Germinal center (tissue), 1 donor: ENCODE measurements around the gene NKX6-2.
"Not testable (repeated sequence)": the region's sequence is repeated elsewhere in the genome, so short reads cannot be mapped to it uniquely, and the experiment has no call there.

Experiments
- DNase-seq: peaks from one replicate; pipeline ENCODE4 v3.0.0; 2012; ENCODE audit warnings: mixed read lengths, low spot score

NKX6-2 gene

GRCh38 chr10:132812520-132812919, 26.6 kb upstream of the NKX6-2 start:
- no peak for DNase-seq

- DNase-seq = no peak
These were observed 26.0 kb upstream of the NKX6-2 start for GRCh38 chr10:132811891-132812481.

- DNase-seq = no peak
These were observed 25.1 kb upstream of the NKX6-2 start for GRCh38 chr10:132810807-132811700.

- DNase-seq = no peak
These were observed 24.3 kb upstream of the NKX6-2 start for GRCh38 chr10:132810141-132810806.

- DNase-seq = no peak
These were observed 23.5 kb upstream of the NKX6-2 start for GRCh38 chr10:132809232-132810140.

- DNase-seq = no peak
These were observed 22.7 kb upstream of the NKX6-2 start for GRCh38 chr10:132808383-132809231.

- DNase-seq = no peak
These were observed 21.7 kb upstream of the NKX6-2 start for GRCh38 chr10:132807621-132808049.

- DNase-seq = no peak
These were observed 20.6 kb upstream of the NKX6-2 start for GRCh38 chr10:132806561-132807003.

- no peak for DNase-seq
These were observed 20.2 kb upstream of the NKX6-2 start for GRCh38 chr10:132806110-132806509.

GRCh38 chr10:132805599-132805998, 19.7 kb upstream of the NKX6-2 start:
- DNase-seq = no peak

GRCh38 chr10:132804785-132805426, 19.0 kb upstream of the NKX6-2 start:
- DNase-seq = no peak

- no peak for DNase-seq
These were observed 18.3 kb upstream of the NKX6-2 start for GRCh38 chr10:132804287-132804686.

- DNase-seq = no peak
These were observed 17.7 kb upstream of the NKX6-2 start for GRCh38 chr10:132803416-132804210.

- DNase-seq = no peak
These were observed 16.9 kb upstream of the NKX6-2 start for GRCh38 chr10:132802694-132803320.

- no peak for DNase-seq
These were observed 16.1 kb upstream of the NKX6-2 start for GRCh38 chr10:132802048-132802447.

- no peak for DNase-seq
These were observed 13.9 kb upstream of the NKX6-2 start for GRCh38 chr10:132799865-132800264.

GRCh38 chr10:132798876-132799275, 12.9 kb upstream of the NKX6-2 start:
- no peak for DNase-seq

GRCh38 chr10:132798403-132798802, 12.5 kb upstream of the NKX6-2 start:
- DNase-seq = no peak

- DNase-seq = not testable (repeated sequence)
These were observed 12.0 kb upstream of the NKX6-2 start for GRCh38 chr10:132797986-132798385.
